AG10803 (cell line): Measurements from ENCODE around the gene ATP12A.

ENCODE experiments used
- DNase-seq: peaks from one replicate; pipeline ENCODE4 v3.0.0; 2010; ENCODE audit warnings: low read depth
- H3K4me3 ChIP-seq: 2 replicates; pipeline ENCODE4 v1.5.1; 2011; ENCODE audit warnings: mild to moderate bottlenecking, low read length, control low read depth
- TF ChIP-seq, protein P1 (sequence below): conservative IDR thresholded peaks from 2 replicates; pipeline ENCODE4 v1.5.1; 2011; ENCODE audit warnings: mild to moderate bottlenecking, low read length, control low read depth, inconsistent platforms

The ATP12A gene

DNA sequence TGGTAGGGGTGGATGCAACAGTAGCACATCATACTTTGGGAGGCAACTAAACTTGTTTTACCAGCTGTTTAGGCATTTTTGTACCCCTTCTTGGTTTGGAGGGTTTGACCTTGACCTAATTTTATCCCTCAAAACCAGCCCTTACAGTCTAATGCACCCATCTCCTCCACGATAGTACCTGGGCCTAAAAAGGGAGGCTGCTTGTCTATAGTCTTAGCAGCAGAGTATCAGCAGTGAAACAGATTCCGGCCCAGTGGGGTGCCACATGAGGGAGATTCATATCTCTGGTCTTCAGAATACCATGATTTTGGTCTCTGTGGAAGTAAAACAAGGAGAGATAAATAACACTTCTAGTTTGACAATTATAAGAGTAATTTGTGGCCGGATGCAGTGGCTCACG, 39.5 kb upstream of the ATP12A start:
- DNase-seq, result no peak
- TF ChIP-seq, protein P1, sequence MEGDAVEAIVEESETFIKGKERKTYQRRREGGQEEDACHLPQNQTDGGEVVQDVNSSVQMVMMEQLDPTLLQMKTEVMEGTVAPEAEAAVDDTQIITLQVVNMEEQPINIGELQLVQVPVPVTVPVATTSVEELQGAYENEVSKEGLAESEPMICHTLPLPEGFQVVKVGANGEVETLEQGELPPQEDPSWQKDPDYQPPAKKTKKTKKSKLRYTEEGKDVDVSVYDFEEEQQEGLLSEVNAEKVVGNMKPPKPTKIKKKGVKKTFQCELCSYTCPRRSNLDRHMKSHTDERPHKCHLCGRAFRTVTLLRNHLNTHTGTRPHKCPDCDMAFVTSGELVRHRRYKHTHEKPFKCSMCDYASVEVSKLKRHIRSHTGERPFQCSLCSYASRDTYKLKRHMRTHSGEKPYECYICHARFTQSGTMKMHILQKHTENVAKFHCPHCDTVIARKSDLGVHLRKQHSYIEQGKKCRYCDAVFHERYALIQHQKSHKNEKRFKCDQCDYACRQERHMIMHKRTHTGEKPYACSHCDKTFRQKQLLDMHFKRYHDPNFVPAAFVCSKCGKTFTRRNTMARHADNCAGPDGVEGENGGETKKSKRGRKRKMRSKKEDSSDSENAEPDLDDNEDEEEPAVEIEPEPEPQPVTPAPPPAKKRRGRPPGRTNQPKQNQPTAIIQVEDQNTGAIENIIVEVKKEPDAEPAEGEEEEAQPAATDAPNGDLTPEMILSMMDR, result no peak

DNA sequence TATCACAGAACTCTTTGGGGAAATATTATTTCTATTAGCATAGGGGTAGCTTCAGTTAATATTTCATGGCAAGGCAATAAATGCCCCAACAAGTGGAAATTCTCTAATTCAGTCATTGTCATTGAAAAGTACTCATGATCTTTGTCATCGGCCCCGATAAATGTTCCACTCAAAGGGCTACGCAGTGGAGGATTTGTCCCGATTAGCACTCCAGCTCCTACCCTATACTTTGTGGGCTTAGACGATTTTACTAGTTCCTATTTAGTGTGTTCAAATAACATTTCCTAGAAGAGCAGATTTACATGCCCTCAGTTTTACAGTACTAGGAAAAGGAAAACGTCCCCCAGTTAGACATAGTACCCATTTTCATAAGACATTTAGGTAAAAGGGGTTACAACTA, 38.0 kb upstream of the ATP12A start:
- no peak for DNase-seq
- TF ChIP-seq, protein P1, result no peak
- H3K4me3 ChIP-seq, result no peak overlapping the region

More for the DNA sequence above, 39.5 kb upstream of the ATP12A start:
- H3K4me3 ChIP-seq, result no peak overlapping the region

DNA sequence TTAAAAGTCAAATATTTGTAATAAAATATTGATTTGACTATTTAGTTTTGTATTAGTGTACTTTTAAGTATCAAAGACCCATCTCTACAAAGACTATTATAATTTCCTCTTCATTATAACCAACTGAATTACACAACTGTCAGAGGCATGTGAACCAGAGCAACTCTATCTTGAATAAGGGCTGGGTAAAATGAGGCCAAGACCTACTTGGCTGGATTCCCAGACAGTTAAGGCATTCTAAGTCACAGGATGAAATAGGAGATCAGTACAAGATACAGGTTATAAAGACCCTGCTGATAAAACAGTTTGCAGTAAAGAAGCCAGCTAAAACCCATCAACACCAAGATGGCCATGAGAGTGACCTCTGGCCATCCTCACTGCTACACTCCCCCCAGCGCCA, 36.2 kb upstream of the ATP12A start:
- H3K4me3 ChIP-seq, result no peak overlapping the region
- DNase-seq, result peak; percentile 39
- TF ChIP-seq, protein P1, result no peak

DNA sequence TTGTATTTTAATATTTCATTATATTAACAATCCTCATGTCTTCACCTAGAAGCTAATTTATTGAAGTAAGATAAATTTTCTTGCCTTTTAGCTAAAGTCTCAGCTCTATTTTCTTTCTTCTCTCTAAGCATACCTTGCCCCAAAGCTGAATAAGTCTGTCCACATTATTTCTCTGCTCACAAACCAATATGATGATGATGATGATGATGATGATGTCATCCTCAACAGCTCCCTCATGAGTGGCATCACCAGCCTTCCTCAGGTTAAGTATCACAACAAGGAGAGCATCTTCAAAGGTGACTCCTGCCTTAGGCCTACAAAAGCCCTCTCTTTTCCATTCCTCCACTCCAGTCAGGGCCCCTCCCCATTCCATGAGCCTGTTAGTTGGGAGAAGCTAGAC, 31.9 kb upstream of the ATP12A start:
- no peak for DNase-seq
- H3K4me3 ChIP-seq, result no peak overlapping the region
- TF ChIP-seq, protein P1, result no peak

DNA sequence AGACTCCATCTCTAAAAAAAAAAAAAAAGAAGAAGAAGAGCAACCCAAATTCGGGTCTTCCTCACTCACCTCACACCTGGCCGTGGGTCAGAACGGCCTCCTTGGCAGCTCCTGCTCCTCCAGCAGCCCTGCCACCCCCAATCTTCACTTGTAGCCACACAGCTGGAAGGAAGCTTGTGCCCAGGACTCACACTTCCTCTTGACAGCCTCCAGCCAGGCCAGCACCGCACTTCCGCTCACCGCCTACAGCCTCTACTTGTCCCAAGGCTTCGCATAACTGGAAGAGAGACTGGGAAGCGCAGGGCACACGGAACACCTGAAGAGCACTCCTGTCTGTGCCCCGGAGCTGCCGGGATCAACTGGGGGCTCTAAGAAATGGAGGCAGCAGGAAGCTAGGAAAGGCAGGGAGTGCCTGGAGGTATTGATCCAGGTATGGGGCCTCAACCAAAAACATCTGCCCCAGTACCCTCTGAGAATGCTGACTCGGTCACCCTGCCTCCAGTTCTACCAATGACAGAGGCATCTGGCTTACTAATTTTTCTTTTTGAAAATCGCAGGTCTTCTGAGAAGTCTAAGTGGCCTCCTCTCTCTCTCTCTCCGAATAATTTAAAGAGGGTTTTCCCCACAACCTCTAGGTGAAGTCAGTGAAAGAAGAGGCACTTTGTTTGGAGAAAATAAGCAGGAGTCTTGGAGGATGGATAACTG, 31.1 kb upstream of the ATP12A start:
- no peak for DNase-seq
- TF ChIP-seq, protein P1, result no peak
- no peak overlapping the region for H3K4me3 ChIP-seq

DNA sequence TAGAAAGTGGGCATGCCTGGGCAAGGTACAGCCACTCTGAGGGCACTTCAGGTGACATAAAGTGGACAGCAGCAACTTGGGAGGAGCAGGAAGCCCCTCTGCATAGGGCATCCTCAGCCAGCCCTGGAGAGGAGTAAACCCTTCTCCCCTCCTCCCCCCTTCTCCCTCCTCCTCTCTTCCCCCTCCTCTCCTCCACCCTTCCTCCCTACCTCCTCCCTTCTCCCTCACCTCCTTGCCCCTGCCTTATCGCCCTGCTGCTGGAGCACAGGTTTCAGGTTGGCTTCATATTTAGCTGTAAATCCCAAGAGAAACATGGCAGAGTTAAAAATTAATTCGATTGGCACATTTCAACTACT, 30.5 kb upstream of the ATP12A start:
- no peak overlapping the region for H3K4me3 ChIP-seq
- no peak for DNase-seq
- TF ChIP-seq, protein P1, result no peak

DNA sequence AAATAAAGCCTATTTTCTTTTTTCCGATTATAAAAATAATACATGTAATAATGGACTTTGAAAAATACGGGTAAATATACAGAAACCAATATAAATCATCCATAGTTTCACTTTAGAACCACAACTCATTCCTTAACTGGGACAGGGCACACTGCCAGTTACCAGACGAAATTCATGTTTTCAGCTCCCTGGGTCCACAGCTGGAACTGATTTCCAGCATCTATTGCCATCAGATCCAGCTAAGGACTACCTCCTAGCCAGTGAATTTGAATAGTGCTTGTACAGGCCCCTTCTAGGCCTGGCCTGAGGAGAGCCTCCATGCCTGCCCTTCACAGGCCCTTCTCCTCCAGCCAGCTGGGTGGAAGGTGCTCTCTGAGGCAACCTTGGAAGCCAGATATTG, 30.0 kb upstream of the ATP12A start:
- TF ChIP-seq, protein P1, result no peak
- DNase-seq, result peak; percentile 96
- H3K4me3 ChIP-seq, result no peak overlapping the region
